ENCODE results near the gene GARNL3.
A peak's percentile ranks its signal among the peaks of the same experiment; 100 is the strongest.

The GARNL3 gene

DNA sequence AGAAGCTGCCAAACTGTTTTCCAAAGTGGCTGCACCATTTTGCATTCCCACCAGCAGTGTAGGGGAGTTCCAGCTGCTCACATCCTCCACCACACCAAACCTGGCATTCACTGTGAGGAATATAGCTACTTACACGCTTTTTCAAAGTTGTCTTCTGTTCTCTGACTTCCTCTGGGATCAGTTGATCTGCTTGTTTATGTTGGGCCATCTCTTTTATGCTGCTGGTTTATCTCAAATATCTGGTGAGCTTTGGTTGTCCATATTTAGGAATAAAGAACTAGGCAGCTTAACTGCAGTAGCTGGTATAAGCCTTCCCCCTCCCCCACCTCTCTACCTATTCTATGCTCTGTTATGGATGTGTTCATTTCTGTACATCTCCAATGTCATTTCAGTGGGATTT lies 151.1 kb downstream of the GARNL3 start:
- no peak for DNase-seq

DNA sequence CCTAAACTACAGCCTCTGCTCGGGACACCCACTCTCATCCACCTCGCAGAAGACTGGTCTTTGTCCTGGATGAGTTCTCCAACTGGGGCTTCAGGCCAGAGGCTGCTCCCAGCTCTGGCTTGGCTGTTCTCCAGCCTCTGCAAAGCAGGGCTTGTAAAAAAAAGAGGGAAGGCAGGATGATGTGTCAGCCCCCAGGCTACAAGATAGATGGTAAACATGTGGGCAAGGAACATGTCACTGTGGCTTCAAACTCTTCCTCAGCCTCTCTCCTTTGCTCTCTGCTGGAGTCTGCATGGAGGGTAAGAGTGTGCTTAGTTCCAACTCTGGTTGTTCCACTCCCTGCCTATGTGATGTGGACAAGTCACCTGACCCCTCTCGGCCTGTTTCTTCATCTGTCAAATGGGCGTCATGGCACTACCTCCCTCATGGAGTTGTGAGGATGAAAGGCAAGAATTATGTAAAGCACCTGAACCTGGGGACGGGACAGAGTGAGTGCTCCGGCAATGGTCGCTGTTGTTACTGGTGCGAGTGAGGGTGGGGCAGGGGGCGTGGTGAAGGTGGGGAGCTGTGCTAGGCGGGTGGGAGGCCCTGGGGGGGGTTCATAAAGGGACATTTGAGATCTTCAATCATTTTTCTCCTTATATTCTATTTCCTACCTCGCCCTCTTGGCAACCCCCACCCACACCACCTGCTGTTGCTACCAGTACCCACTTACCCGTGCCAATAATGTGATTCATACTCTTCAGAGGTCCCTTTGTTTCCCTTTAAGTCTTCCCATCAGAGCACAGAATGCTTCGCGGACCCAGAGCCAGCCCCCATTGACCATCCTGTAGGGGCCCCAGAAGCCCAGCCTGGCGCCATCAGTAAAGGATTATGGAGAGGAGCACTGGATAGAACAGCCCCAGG lies 152.8 kb downstream of the GARNL3 start:
- no peak for DNase-seq

DNA sequence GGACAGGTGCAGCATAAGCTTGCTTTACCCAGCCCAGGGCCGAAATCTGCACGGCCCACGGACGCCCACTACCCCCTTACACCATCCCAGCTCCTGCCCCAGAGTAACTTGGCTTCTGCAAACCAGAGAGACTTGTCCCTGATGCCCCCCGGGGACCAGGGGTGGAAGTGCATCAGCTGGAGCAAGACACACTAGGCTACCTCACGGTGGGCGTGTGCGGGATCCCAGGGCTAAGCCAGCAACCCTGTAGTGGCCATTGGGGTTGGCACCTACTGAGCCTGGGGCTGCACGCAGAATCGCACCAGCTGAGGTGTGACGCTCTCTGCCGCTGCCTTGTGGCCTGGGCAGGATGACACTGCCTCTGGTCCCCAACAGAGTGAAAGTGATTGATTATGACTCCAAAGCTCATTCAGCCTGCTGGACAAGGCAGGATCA lies 153.5 kb downstream of the GARNL3 start:
- DNase-seq = no peak

DNA sequence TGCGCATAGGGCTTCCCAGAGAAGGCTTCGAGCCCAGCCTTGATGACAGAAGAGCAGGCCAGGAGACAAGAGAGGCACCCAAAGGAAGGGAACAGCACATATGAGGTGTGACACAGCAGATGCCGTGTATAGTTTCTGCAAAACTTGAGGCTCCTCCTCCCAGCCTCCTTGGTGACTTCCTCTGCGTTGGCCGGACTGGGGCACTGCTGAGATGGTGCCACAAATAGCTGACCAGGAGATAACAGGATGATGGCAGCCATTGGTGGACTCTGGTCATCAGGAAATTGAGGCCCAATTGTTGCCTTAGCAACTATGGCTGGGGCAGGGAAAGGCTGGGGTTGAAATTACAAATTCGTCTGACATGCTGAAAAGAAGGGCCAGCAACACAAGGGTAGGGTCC lies 154.8 kb downstream of the GARNL3 start:
- no peak for DNase-seq

DNA sequence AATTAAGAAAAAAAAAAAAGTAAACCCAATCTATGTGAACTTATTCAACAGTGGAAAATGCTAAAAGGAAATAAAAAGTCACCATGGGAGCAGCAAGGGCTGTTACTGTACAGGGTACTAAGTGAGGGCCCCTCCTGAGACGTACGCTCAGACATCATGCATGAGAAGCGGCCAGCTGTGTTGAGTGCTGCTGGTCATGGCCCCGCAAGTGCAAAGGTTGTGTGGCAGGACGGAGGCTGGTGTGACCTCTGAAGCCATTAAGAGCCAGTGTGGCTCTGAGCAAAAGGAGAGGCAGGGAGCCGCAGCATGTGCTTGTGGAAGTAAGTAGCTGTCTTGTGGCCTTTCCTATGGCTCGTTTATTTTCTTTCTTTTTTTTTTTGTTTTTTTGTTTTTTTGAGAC lies 156.5 kb downstream of the GARNL3 start:
- DNase-seq = no peak

DNA sequence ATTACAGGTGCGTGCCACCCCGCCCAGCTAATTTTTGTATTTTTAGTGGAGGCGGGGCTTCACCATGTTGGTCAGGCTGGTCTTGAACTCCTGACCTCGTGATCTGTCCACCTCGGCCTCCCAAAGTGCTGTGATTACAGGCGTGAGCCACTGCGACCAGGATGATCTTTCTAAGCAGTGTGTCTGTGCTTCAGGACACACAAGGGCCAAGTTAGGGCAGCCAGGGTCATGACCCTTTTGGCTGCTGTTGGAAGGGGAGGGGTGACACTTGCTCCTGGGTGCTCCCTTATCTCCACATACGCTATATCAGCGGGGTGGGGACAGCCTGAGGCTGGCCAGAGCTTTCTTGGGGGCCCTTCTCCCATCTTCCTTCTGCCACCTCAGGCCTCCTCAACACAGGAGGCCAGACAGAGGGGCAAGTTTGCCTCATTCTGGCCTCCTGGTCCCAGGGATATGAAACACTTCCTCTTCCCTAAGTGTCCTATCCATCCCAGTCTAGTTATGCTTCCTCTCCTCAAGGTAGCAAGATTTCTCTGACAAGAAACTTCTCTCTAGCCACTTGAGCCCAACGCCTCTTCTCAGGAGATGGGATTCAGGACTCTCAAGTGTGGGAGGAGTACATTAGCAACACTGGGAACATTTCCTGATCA lies 157.7 kb downstream of the GARNL3 start:
- no peak for DNase-seq

DNA sequence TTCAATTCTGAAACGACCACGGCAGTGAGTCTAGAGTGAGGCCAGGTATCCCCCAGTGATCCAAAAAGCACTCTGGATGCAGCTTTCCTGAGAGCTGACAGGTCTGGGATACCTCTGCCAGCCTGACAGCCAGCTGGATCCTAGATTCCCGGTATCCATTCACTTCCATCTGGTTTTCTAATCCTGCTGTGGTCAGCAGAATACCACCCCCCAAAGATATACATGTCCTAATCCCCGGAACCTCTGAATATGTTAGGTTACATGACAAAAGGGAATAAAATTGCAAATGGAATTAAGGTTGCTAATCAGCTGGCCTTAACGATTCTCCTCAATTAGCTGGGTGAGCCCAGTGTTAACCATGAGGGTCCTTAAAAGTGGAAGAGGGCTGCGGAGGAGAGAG lies 158.2 kb downstream of the GARNL3 start:
- no peak for DNase-seq

DNA sequence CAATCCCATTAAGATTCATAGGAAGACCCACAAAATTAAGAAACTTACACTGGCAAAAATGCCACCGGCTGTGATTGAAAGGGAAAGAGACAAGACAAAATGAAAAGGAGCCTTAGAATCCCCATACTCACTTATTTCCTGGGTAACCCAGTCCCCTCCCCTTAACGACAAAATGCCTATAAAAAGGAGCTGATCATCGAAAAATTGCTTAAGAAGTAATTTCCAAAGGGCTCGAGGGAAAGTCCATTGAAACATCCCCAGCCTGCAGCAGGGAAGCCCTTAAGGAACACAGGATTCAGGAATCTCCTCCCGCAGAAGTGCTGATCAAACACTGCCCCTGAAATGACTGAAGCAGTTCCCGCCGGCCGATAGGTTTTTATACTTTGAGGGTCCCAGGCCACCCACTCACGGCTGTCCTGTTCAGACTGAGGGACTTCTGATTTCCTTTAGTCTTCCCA lies 158.9 kb downstream of the GARNL3 start:
- DNase-seq = no peak

DNA sequence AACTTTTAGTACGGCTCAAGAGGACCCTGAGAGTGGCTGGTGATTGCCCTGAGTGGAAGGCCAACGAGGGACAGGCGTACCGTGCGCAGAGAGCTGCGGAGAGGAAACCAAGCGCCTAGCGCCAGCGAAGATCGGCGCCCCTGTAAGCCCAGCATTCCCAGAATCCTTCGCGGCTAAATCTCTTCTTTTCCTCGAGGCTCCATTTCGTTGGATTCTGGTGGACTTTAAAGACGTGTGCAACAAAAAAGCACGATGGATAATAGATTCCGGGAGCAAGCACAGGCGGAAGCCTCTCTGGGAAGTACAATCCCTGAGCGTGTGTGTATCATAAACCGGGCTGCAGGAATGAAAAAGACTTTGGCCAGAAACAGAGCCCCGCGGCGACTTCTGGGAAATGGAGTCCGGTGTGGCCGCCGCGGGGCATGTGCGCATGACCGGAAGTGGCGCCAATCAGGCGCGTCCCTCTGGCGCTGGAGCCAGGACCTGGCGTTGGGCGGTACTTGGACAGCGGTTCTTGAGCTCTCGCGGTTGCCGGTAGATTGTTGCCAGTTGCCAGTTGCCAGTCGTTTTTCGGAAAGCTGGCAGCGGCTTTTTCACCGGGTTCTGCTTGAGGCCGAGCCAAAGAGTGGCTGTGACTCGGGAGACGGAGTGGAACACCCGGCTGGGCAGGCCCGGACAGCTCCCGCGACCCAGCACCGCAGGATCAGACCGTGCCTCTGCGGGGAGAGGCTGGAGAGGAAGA lies 159.5 kb downstream of the GARNL3 start, which contains the start of gene ZNF79:
Gene ZNF79, plus strand, starts transcription at position 449 of the 742 bp plus-strand sequence. CDS start 406 bp downstream, outside the sequence.
- DNase-seq = peak; percentile 99

DNA sequence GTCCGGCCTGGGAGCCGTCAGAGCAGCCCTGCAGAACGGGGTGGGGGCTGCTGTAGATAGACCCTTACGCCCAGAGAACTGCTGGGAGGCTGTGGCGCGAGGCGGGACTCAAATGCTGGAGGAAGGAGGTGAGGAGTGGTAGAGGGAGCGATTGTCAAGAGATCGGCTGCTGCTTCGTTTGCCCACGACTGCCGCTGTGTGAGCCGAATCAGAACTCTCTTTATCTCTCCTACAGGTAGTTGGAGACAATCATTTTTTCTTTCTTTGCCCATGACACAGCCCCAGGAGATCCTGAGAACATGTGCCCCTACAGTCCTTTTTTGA lies 160.1 kb downstream of the GARNL3 start:
- no peak for DNase-seq

DNA sequence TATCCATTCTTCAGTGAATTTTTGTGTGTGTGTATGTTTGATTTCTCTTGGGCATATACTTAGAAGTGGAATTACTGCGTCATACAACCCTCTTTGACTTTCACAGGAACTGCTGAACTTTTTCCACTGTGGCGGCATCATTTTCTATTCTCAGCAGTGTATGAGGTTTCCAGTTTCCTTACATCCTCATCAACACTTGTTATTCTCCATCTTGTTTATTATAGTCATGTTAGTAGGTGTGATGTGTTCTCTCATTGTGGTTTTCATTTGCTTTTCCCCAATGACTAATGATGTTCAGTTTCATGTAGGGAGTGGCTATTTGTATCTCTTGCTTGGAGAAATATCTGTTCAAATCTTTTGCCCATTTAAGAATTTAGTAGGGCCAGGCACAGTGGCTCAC lies 162.2 kb downstream of the GARNL3 start:
- DNase-seq = no peak

DNA sequence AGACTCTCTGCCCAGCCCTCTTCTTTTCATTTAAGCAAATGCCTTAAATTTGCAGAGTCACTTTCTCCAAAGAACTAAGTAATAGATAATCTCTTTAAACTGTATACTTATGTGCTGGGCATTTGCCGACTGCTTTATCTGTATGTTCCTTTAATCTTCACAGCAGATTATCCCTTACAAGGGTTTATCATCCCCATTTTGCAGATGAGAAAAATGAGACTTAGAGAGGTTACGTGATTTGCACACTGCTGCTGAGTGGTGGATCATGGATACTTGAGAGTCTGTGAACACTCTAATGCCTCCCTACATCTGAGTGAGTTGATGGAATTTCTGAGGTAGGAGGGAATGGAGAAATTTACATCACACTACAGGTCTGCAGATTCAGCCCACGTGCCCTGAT lies 163.8 kb downstream of the GARNL3 start:
- no peak for DNase-seq

DNA sequence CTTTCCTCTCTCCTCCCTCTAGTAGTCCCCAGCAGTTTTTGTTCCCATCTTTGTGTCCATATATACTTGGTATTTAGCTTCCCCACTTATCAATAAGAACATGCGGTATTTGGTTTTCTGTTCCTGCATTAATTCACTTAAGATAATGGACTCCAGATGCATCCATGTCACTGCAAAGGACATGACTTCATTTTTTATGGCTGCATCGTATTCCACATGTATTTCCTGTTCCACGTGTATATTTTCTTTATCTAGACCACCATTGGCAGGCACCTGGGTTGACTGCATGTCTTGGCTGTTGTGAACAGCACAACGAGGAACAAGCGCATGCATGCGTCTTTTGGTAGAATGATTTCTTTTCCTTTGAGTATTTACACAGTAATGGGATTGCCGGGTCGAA lies 165.8 kb downstream of the GARNL3 start:
- no peak for DNase-seq

DNA sequence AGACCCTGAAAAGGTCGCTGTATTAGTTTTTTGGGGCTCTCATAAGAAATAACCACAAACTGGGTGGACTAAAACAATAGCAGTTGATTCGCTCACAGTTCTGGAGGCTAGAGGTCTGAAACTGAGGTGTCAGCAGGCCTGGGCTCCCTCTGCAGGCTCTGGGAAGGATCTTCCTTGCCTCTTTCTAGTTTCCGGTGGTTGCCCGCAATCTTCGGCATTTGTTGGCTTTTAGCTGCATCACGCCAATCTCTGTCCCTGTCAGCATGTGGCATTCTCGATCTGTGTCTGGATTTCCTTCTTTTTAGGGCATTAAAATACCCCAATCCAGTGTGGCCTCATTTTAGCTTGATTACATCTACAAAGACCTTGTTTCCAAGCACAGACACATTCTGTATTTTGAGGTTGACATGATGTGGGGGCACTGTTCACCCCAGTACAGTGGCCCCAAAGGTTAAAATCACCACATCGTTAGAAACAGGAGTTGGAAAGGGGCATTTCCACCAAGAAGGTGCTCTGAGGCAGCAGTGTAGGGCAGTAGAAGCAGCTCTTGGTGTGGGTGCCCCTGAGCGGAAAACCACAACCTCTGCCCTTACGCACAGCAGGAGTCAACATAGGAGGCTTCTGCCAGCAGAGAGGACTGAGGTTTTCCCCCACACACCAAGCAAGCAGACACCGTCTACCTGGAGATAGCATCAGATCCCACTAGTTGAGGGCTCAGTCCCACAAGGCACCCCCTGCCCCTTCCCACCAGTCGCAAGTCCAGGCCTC lies 173.1 kb downstream of the GARNL3 start:
- DNase-seq = no peak

DNA sequence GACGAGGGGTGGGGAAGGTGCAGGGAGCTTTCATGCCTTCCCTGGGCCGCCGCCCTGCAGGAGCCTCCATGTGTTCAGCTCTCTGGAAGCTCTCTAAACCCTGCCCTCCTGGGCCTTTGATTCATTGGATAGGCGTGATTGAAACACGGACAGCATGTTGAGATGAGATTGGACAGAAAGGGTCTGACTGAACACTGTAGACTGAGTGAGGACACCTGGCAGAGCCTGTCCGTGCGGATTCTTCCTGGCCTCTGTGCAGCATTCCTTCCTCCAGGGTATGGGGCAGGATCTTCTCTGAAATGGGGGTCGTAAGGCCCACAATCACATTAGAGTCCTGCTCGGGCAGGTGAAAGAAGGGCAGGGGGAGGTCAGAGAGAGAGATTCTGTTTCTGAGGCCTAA lies 173.8 kb downstream of the GARNL3 start:
- DNase-seq = no peak
